K562 (cell line): ENCODE results near the gene WDR76. TPM values are rescaled to one million over a fixed set of nuclear protein-coding genes. Genes with fewer than 3 reads are reported as not detected.

Experiments used
- ATAC-seq: fragments of 200-7000 bp; cut with Tn5 transposase; 3 replicates; pipeline ENCODE4 v1.9.1; 2020; ENCODE audit warnings: moderate library complexity
- BruUV-seq: library from RNA; stranded (reverse); fragments of 400-500 nt; replicated peaks from 2 replicates; lab custom pipeline; 2021; lab: Mats Ljungman, UMichigan
- CTCF ChIA-PET: fragments of 300-600 bp; formaldehyde crosslinking; extraction: SDS; loops from one replicate; lab custom pipeline; 2021; ENCODE audit warnings: low intra/inter-chr PET ratio; lab: Yijun Ruan, JAX
- POLR2A ChIA-PET: fragments of 300-600, 350-650 bp; sonication (Branson Sonifier 250); formaldehyde crosslinking; extraction: SDS; loops from one replicate; lab custom pipeline; 2021; ENCODE audit warnings: antibody characterized with exemption, inconsistent platforms; lab: Yijun Ruan, JAX
- DNase-seq, 4 experiments: peaks; one replicate each; pipeline versions ENCODE4 v3.0.0 to v3.0.0-alpha.2; 2011 to 2018; ENCODE audit warnings: low spot score in 3 of 4, mixed read lengths in 3 of 4; ENCODE audit errors: extremely low read depth in 1 of 4
- FAIRE-seq: peaks from 2 replicates; lab custom pipeline; 2011; peaks lifted over from hg19 to GRCh38; lab: Jason Lieb, UNC
- H2AFZ ChIP-seq: 2 replicates; pipeline ENCODE4 v1.6.0; 2011; ENCODE audit warnings: low read depth, low read length, control low read depth, inconsistent platforms
- H3K27ac ChIP-seq: fragments of 200-600 bp; 3 replicates; pipeline ENCODE4 v1.8.0; 2011; ENCODE audit warnings: low read depth, mild to moderate bottlenecking, control low read depth, inconsistent platforms, low read length, moderate library complexity, mixed read lengths; ENCODE audit errors: extremely low read depth
- H3K27me3 ChIP-seq, 2 experiments: fragments of 300-600 bp in 1 of 2; 2 replicates in 1 of 2; 3 replicates in 1 of 2; pipeline versions ENCODE4 v1.6.0 to v1.8.0; 2011; ENCODE audit warnings: inconsistent platforms in 2 of 2, low read length in 2 of 2, mild to moderate bottlenecking in 1 of 2, mixed read lengths in 1 of 2, moderate library complexity in 1 of 2; ENCODE audit not compliant: control insufficient read depth in 2 of 2, insufficient read depth in 2 of 2
- H3K36me3 ChIP-seq: fragments of 300-600 bp; 3 replicates; pipeline ENCODE4 v1.8.0; 2011; ENCODE audit warnings: mild to moderate bottlenecking, low read length, inconsistent platforms; ENCODE audit not compliant: control insufficient read depth, insufficient read depth
- H3K4me1 ChIP-seq, 2 experiments: fragments of 200-600 bp in 1 of 2; replicated peaks in 1 of 2; 2 replicates in 1 of 2; 3 replicates in 1 of 2; pipeline versions ENCODE4 v1.5.1 to v1.8.0; 2011; ENCODE audit warnings: inconsistent platforms in 2 of 2, low read length in 2 of 2, mild to moderate bottlenecking in 1 of 2, mixed read lengths in 1 of 2, moderate library complexity in 1 of 2; ENCODE audit not compliant: control insufficient read depth in 2 of 2, insufficient read depth in 2 of 2
- H3K4me2 ChIP-seq: 2 replicates; pipeline ENCODE4 v1.6.1; 2011; ENCODE audit warnings: low read length, control low read depth, inconsistent platforms, mixed read lengths; ENCODE audit not compliant: insufficient read depth
- H3K4me3 ChIP-seq: fragments of 200-600 bp; sonication (generic), shearing (Covaris generic); 2 replicates; pipeline ENCODE4 v1.5.1; 2016; ENCODE audit warnings: control low read depth, inconsistent platforms
- H3K79me2 ChIP-seq: fragments of 200-600 bp; 3 replicates; pipeline ENCODE4 v1.8.0; 2011; ENCODE audit warnings: low read length, inconsistent platforms; ENCODE audit not compliant: control insufficient read depth, insufficient read depth
- H3K9ac ChIP-seq, 2 experiments: 2 replicates each; pipeline versions ENCODE4 v1.6.0 to v1.6.1; 2011; ENCODE audit warnings: low read depth in 2 of 2, low read length in 2 of 2, control low read depth in 1 of 2, inconsistent platforms in 1 of 2, mild to moderate bottlenecking in 1 of 2, mixed read lengths in 1 of 2; ENCODE audit not compliant: insufficient read depth in 1 of 2
- H3K9me1 ChIP-seq: one replicate; pipeline ENCODE4 v1.6.0; 2011; ENCODE audit warnings: inconsistent platforms, mild to moderate bottlenecking, low read length, moderate library complexity; ENCODE audit not compliant: control insufficient read depth, insufficient read depth
- H3K9me3 ChIP-seq: replicated peaks from 2 replicates; pipeline ENCODE4 v1.5.1; 2011; ENCODE audit warnings: low read depth, low read length, inconsistent platforms; ENCODE audit not compliant: control insufficient read depth, insufficient read depth
- H4K20me1 ChIP-seq: replicated peaks from 2 replicates; pipeline ENCODE4 v1.6.1; 2011; ENCODE audit warnings: low read length, inconsistent platforms, mixed read lengths; ENCODE audit not compliant: control insufficient read depth, insufficient read depth
- BACH1 ChIP-seq: fragments of 200-800 bp; sonication (Bioruptor generic); IDR thresholded peaks from 2 replicates; pipeline ENCODE4 v1.6.1; 2016; ENCODE audit warnings: missing genetic modification characterization, missing compliant biosample characterization
- C11orf30 ChIP-seq: fragments of 450-650 bp; IDR thresholded peaks from 2 replicates; pipeline ENCODE4 v1.6.1; 2016; ENCODE audit warnings: low read depth, mild to moderate bottlenecking
- CTBP1 ChIP-seq: fragments of 450-650 bp; IDR thresholded peaks from 2 replicates; pipeline ENCODE4 v1.6.1; 2016; ENCODE audit warnings: borderline replicate concordance
- DPF2 ChIP-seq: fragments of 450-650 bp; IDR thresholded peaks from 2 replicates; pipeline ENCODE4 v1.6.1; 2016
- FOXM1 ChIP-seq, 2 experiments: fragments of 450-650 bp in 1 of 2; sonication (generic) in 1 of 2; formaldehyde crosslinking in 1 of 2; IDR thresholded peaks; 2 replicates each; pipeline versions ENCODE4 v1.6.1 to v1.9.0; 2017 to 2022; ENCODE audit warnings: low read depth in 2 of 2, mild to moderate bottlenecking in 2 of 2, missing genetic modification reagents in 1 of 2, moderate library complexity in 1 of 2
- MAFK ChIP-seq: IDR thresholded peaks from 2 replicates; pipeline ENCODE4 v1.6.1; 2011; ENCODE audit warnings: low read length, improper control_type of control experiment
- MTA3 ChIP-seq: fragments of 450-650 bp; formaldehyde crosslinking; IDR thresholded peaks from 2 replicates; pipeline ENCODE4 v1.6.1; 2017; ENCODE audit warnings: mild to moderate bottlenecking, borderline replicate concordance
- NR2C1 ChIP-seq, 2 experiments: fragments of 450-650 bp; IDR thresholded peaks; 2 replicates each; pipeline ENCODE4 v1.6.1; 2017; ENCODE audit warnings: mild to moderate bottlenecking in 2 of 2, antibody characterized with exemption in 1 of 2, inconsistent platforms in 1 of 2, missing compliant biosample characterization in 1 of 2, missing genetic modification characterization in 1 of 2
- POLR2AphosphoS2 ChIP-seq: IDR thresholded peaks from 2 replicates; pipeline ENCODE4 v1.6.1; 2012; ENCODE audit warnings: low read length, improper control_type of control experiment
- RHOXF2B ChIP-seq: fragments of 250-450 bp; sonication (Bioruptor Pico); conservative IDR thresholded peaks from 2 replicates; pipeline ENCODE4 v1.5.1; 2021
- TEAD4 ChIP-seq, 2 experiments: sonication (generic) in 1 of 2; formaldehyde crosslinking in 1 of 2; IDR thresholded peaks; 2 replicates each; pipeline versions ENCODE4 v1.6.1 to v1.8.0; 2012 to 2022; ENCODE audit warnings: borderline replicate concordance in 1 of 2, inconsistent platforms in 1 of 2, low read length in 1 of 2, mild to moderate bottlenecking in 1 of 2, missing genetic modification reagents in 1 of 2
- U2AF2 ChIP-seq: fragments of 200-400 bp; formaldehyde crosslinking; optimal IDR thresholded peaks from 2 replicates; pipeline ENCODE3; 2017; ENCODE audit warnings: low read depth, mild to moderate bottlenecking, low read length
- ZBTB17 ChIP-seq: fragments of 450-650 bp; formaldehyde crosslinking; IDR thresholded peaks from 2 replicates; pipeline ENCODE4 v1.4.0; 2020; ENCODE audit warnings: mild to moderate bottlenecking
- ZNF174 ChIP-seq: fragments of 250-450 bp; sonication (Bioruptor Pico); IDR thresholded peaks from 2 replicates; pipeline ENCODE4 v1.4.0; 2020; ENCODE audit warnings: mild to moderate bottlenecking
- ZNF316 ChIP-seq: fragments of 450-650 bp; IDR thresholded peaks from 2 replicates; pipeline ENCODE4 v1.6.1; 2016
- WGBS: fragments of 100-300 bp; shearing (Covaris generic); methylation state at CpG from one replicate; pipeline ENCODE4 v1.1.6; 2016; ENCODE audit warnings: low coverage, mixed read lengths; ENCODE audit not compliant: insufficient coverage; ENCODE audit errors: missing lambda C conversion rate; 5-methylcytosine and 5-hydroxymethylcytosine counted together
- in situ Hi-C: fragments of 300-500 bp; cut with MboI; formaldehyde crosslinking; loops from 4 replicates; pipeline ENCODE4 v1.15.0; 2018; ENCODE audit warnings: inconsistent platforms, mixed read lengths
- intact Hi-C: fragments of 100-400 bp; cut with micrococcal nuclease; formaldehyde crosslinking; loops from 2 replicates; pipeline ENCODE4 v1.14.2; 2022
- polyA plus RNA-seq, 8 experiments: library from polyadenylated mRNA; depleted of rRNA in 4 of 8; stranded (reverse) in 5 of 8; unstranded in 3 of 8; fragments of >200 nt; fragmentation: Nextera tagmentation in 2 of 8; fragmentation: Illumina TruSeq in 1 of 8; extraction: Ambion mirVana in 2 of 8; extraction: Trizol in 1 of 8; gene quantifications; 2 replicates each; pipeline versions ENCODE4 v1.2.1 to v1.2.3, GENCODE V29; 2011 to 2014; ENCODE audit warnings: inconsistent platforms in 1 of 8, missing spikeins in 1 of 8
- total RNA-seq, 7 experiments: library from RNA; depleted of rRNA in 6 of 7; stranded (reverse); fragments of >200 nt in 6 of 7; fragmentation: Illumina TruSeq in 2 of 7; extraction: Trizol in 2 of 7; gene quantifications; 2 replicates each; pipeline versions ENCODE4 v1.2.1 to v1.2.3, GENCODE V29; 2011 to 2021; ENCODE audit warnings: low replicate concordance in 1 of 7
- TF ChIP-seq, protein P1 (sequence below): fragments of 450-650 bp; IDR thresholded peaks from 2 replicates; pipeline ENCODE4 v1.6.1; 2016; ENCODE audit warnings: low read depth

WDR76 gene
- total and polyA plus RNA-seq, 9 of the 15 experiments (the other 6 are each of a cell fraction or from before 2014, with no cell fraction given), result 9.8 to 69.5 (median 44.4) TPM

DNA sequence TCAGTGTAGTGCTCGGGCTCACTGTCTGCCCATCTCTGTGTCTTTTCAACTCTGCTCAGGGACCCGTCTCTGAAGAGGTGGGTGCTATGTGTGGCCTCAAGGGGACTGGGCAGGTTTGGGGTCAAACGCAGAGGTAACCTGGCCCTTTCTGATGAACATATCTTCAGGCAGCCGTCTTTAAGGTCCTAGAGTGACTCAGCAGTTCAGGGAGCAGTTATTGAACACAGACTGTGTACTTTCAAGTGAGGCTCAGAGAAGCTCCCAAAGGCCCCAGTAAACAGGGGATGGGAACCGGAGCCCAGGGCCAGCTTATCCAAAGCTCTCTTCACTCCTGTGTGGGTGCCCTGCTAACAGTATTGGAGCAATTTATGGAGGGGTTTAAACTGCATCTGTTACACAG, 73.1 kb downstream of the WDR76 start:
- no peaks in the 10 kb centered on the region for H3K9me3 ChIP-seq
- BruUV-seq, result no TSS peak
- WGBS, result 15% methylated on average over 5 of the region's 5 CpGs
- ATAC-seq, result peak; percentile 83
- in situ Hi-C loops (loop anchor here (5.0 kb wide), 1 partner anchor 157 kb away; no protein-coding TSS in a partner anchor), intact Hi-C loops (loop anchor here (5.0 to 10.0 kb wide), 3 partner anchors 105 to 417 kb away; no protein-coding TSS in a partner anchor)
- ChIA-PET POLR2A (interaction anchor here (1.2 to 3.0 kb wide), 2 partner anchors 11 to 28 kb away, joined by 3 to 18 read pairs; no protein-coding TSS in a partner anchor), CTCF (no interaction called here)
- H3K9me1 ChIP-seq, result peaks cover 5% of the 10 kb centered on the region
- H3K27me3 ChIP-seq, result no peaks in the 10 kb centered on the region
- peak; percentile 93 for FAIRE-seq
- peak overlapping the region; percentile 66 for H3K4me2 ChIP-seq
- peaks cover 8 to 20% of the 10 kb centered on the region in 2 experiments; a peak in 4 of 5 replicates for H3K4me1 ChIP-seq
- H4K20me1 ChIP-seq, result no peaks in the 10 kb centered on the region
- peak; percentile 65 to 82 (median 71) for DNase-seq
- H3K4me3 ChIP-seq, result no peak overlapping the region
- H3K36me3 ChIP-seq, result no peaks in the 10 kb centered on the region
- H3K9ac ChIP-seq, result peak overlapping the region; percentile 14 to 65; a peak in 3 of 4 replicates
- peak overlapping the region; percentile 97 for H2AFZ ChIP-seq
- H3K27ac ChIP-seq, result peak overlapping the region; percentile 72
- H3K79me2 ChIP-seq, result no peaks in the 10 kb centered on the region
- TF ChIP-seq ZNF316 (peak; percentile 93), FOXM1 (IDR thresholded peaks at IDR 0.05; ENCODE audit: low read depth) (peak; percentile 73; the same call in 1 of the 2 replicates), FOXM1 (CRISPR knock-in tag; IDR thresholded peaks at IDR 0.05; ENCODE audit: low read depth) (no peak), C11orf30 (peak; percentile 94), RHOXF2B (no peak), ZNF174 (no peak), NR2C1 (IDR thresholded peaks at IDR 0.05) (peak; percentile 34; the same call in 1 of the 2 replicates), NR2C1 (tag; IDR thresholded peaks at IDR 0.05) (no peak), BACH1 (tag) (peak; percentile 74; the same call in 1 of the 2 replicates), MTA3 (0 out of 2 replicates have a peak, but pooled peaks have one; percentile 40), DPF2 (peak; percentile 53; the same call in 1 of the 2 replicates), CTBP1 (0 out of 2 replicates have a peak, but pooled peaks have one; percentile 13), U2AF2 (no peak), POLR2AphosphoS2 (no peak), TEAD4 (IDR thresholded peaks at IDR 0.05; ENCODE audit: low read length) (no peak), TEAD4 (CRISPR knock-in tag; IDR thresholded peaks at IDR 0.05; ENCODE audit: borderline replicate concordance) (no peak), ZBTB17 (no peak), MAFK (peak; percentile 91)
- TF ChIP-seq, protein P1, sequence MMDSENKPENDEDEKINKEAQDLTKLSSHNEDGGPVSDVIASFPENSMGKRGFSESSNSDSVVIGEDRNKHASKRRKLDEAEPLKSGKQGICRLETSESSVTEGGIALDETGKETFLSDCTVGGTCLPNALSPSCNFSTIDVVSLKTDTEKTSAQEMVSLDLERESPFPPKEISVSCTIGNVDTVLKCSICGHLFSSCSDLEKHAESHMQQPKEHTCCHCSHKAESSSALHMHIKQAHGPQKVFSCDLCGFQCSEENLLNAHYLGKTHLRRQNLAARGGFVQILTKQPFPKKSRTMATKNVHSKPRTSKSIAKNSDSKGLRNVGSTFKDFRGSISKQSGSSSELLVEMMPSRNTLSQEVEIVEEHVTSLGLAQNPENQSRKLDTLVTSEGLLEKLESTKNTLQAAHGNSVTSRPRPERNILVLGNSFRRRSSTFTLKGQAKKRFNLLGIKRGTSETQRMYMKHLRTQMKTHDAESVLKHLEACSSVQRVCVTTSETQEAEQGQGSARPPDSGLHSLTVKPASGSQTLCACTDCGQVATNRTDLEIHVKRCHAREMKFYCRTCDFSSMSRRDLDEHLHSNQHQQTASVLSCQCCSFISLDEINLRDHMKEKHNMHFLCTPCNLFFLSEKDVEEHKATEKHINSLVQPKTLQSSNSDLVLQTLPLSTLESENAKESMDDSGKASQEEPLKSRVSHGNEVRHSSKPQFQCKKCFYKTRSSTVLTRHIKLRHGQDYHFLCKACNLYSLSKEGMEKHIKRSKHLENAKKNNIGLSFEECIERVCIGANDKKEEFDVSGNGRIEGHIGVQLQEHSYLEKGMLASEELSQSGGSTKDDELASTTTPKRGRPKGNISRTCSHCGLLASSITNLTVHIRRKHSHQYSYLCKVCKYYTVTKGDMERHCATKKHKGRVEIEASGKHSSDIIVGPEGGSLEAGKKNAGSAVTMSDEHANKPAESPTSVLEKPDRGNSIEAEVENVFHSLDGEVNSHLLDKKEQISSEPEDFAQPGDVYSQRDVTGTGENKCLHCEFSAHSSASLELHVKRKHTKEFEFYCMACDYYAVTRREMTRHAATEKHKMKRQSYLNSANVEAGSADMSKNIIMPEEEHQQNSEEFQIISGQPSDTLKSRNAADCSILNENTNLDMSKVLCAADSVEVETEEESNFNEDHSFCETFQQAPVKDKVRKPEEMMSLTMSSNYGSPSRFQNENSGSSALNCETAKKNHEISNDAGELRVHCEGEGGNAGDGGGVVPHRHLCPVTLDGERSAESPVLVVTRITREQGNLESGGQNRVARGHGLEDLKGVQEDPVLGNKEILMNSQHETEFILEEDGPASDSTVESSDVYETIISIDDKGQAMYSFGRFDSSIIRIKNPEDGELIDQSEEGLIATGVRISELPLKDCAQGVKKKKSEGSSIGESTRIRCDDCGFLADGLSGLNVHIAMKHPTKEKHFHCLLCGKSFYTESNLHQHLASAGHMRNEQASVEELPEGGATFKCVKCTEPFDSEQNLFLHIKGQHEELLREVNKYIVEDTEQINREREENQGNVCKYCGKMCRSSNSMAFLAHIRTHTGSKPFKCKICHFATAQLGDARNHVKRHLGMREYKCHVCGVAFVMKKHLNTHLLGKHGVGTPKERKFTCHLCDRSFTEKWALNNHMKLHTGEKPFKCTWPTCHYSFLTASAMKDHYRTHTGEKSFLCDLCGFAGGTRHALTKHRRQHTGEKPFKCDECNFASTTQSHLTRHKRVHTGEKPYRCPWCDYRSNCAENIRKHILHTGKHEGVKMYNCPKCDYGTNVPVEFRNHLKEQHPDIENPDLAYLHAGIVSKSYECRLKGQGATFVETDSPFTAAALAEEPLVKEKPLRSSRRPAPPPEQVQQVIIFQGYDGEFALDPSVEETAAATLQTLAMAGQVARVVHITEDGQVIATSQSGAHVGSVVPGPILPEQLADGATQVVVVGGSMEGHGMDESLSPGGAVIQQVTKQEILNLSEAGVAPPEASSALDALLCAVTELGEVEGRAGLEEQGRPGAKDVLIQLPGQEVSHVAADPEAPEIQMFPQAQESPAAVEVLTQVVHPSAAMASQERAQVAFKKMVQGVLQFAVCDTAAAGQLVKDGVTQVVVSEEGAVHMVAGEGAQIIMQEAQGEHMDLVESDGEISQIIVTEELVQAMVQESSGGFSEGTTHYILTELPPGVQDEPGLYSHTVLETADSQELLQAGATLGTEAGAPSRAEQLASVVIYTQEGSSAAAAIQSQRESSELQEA, result no peak
